HepG2 (cell line): Measurements from ENCODE around the gene HOPX. TPM values are rescaled to one million over a fixed set of nuclear protein-coding genes. Genes with fewer than 3 reads are reported as not detected.

Experiments used
- ATAC-seq: fragments of 200-7000 bp; cut with Tn5 transposase; 3 replicates; pipeline ENCODE4 v1.9.1; 2020; ENCODE audit warnings: mild to moderate bottlenecking, moderate library complexity
- BruUV-seq: library from RNA; stranded (reverse); fragments of 400-500 nt; replicated peaks from 2 replicates; lab custom pipeline; 2021; lab: Mats Ljungman, UMichigan
- CTCF ChIA-PET: fragments of 300-600 bp; formaldehyde crosslinking; extraction: SDS; loops from one replicate; lab custom pipeline; 2021; ENCODE audit warnings: low total read pairs, inconsistent platforms, low intra/inter-chr PET ratio; lab: Yijun Ruan, JAX
- POLR2A ChIA-PET: fragments of 350-600 bp; sonication (Branson Sonifier 250); formaldehyde crosslinking; loops from one replicate; lab custom pipeline; 2020; ENCODE audit warnings: antibody characterized with exemption, inconsistent platforms; lab: Yijun Ruan, JAX
- DNase-seq: peaks from one replicate; pipeline ENCODE4 v3.0.0-alpha.2; 2015; ENCODE audit warnings: low spot score
- FAIRE-seq: peaks from 3 replicates; lab custom pipeline; 2011; peaks lifted over from hg19 to GRCh38; lab: Jason Lieb, UNC
- H2AFZ ChIP-seq: one replicate; pipeline ENCODE4 v1.6.1; 2011; ENCODE audit warnings: low read length, inconsistent platforms
- H3K27ac ChIP-seq: fragments of 300-600 bp; 3 replicates; pipeline ENCODE4 v1.8.0; 2011; ENCODE audit warnings: mixed run types, mild to moderate bottlenecking, mixed read lengths, low read length, inconsistent platforms; ENCODE audit not compliant: insufficient read depth; ENCODE audit errors: extremely low read length
- H3K27me3 ChIP-seq, 2 experiments: fragments of 200-600 bp in 1 of 2; 2 replicates in 1 of 2; 3 replicates in 1 of 2; pipeline versions ENCODE4 v1.6.0 to v1.8.0; 2011; ENCODE audit warnings: low read length in 2 of 2, mild to moderate bottlenecking in 2 of 2, moderate library complexity in 2 of 2, inconsistent platforms in 1 of 2; ENCODE audit not compliant: insufficient read depth in 2 of 2, control insufficient read depth in 1 of 2
- H3K36me3 ChIP-seq, 2 experiments: fragments of 200-600 bp in 1 of 2; replicated peaks in 1 of 2; 2 replicates in 1 of 2; 3 replicates in 1 of 2; pipeline versions ENCODE4 v1.5.1 to v1.8.0; 2011; ENCODE audit warnings: low read length in 2 of 2, inconsistent platforms in 1 of 2; ENCODE audit not compliant: insufficient read depth in 2 of 2, control insufficient read depth in 1 of 2
- H3K4me1 ChIP-seq: 2 replicates; pipeline ENCODE4 v1.5.1; 2012; ENCODE audit warnings: low read length, inconsistent platforms; ENCODE audit not compliant: insufficient read depth
- H3K4me2 ChIP-seq: 2 replicates; pipeline ENCODE4 v1.6.0; 2011; ENCODE audit warnings: low read depth, low read length, inconsistent platforms
- H3K4me3 ChIP-seq, 3 experiments: fragments of 200-600 bp in 1 of 3; sonication (generic), shearing (Covaris generic) in 1 of 3; replicated peaks in 1 of 3; 2 replicates each; pipeline ENCODE4 v1.5.1; 2011 to 2016; ENCODE audit warnings: low read length in 3 of 3, inconsistent platforms in 2 of 3, low read depth in 2 of 3, mild to moderate bottlenecking in 2 of 3, control low read depth in 1 of 3, mixed read lengths in 1 of 3; ENCODE audit not compliant: insufficient read depth in 1 of 3
- H3K79me2 ChIP-seq: one replicate; pipeline ENCODE4 v1.6.1; 2011; ENCODE audit warnings: low read length, inconsistent platforms; ENCODE audit not compliant: insufficient read depth
- H3K9ac ChIP-seq: 2 replicates; pipeline ENCODE4 v1.6.0; 2011; ENCODE audit warnings: mild to moderate bottlenecking, low read depth, low read length, inconsistent platforms; ENCODE audit not compliant: insufficient read depth
- H3K9me3 ChIP-seq: 2 replicates; pipeline ENCODE4 v1.5.1; 2012; ENCODE audit warnings: mild to moderate bottlenecking, low read length
- H4K20me1 ChIP-seq: 2 replicates; pipeline ENCODE4 v1.6.0; 2011; ENCODE audit warnings: inconsistent platforms, mild to moderate bottlenecking, low read length, moderate library complexity; ENCODE audit not compliant: insufficient read depth
- ATF7-NPFF ChIP-seq: sonication (generic); formaldehyde crosslinking; IDR thresholded peaks from 2 replicates; pipeline ENCODE4 v1.8.1; 2023; ENCODE audit warnings: mild to moderate bottlenecking, low read depth, missing genetic modification reagents, moderate library complexity
- ATM ChIP-seq: fragments of 450-650 bp; IDR thresholded peaks from 2 replicates; pipeline ENCODE4 v1.7.1; 2017; ENCODE audit warnings: mild to moderate bottlenecking, borderline replicate concordance
- EED ChIP-seq: sonication (generic); formaldehyde crosslinking; IDR thresholded peaks from 2 replicates; pipeline ENCODE4 v1.5.0; 2020; ENCODE audit warnings: mild to moderate bottlenecking, missing genetic modification reagents
- EHMT2 ChIP-seq: fragments of 200-600 bp; sonication (generic); IDR thresholded peaks from 2 replicates; pipeline ENCODE4 v1.7.0; 2017; ENCODE audit warnings: antibody characterized with exemption, low read depth, low read length, borderline replicate concordance
- RORA ChIP-seq: sonication (generic); formaldehyde crosslinking; IDR thresholded peaks from 2 replicates; pipeline ENCODE4 v1.5.0; 2020; ENCODE audit warnings: mild to moderate bottlenecking, missing genetic modification reagents, moderate library complexity
- SMARCC2 ChIP-seq: fragments of 450-650 bp; IDR thresholded peaks from 2 replicates; pipeline ENCODE4 v1.6.1; 2017; ENCODE audit warnings: antibody characterized with exemption, mild to moderate bottlenecking
- ZNF644 ChIP-seq: IDR thresholded peaks from 2 replicates; pipeline ENCODE4 v1.6.1; 2016; ENCODE audit warnings: low read depth
- WGBS: methylation state at CpG from one replicate; pipeline ENCODE4 v1.1.6; 2017; ENCODE audit warnings: low lambda C conversion rate; 5-methylcytosine and 5-hydroxymethylcytosine counted together
- in situ Hi-C: cut with HindIII; loops from 2 replicates; pipeline ENCODE4 v1.10.0; 2017; ENCODE audit warnings: low pct_unique_long_range_greater_than_20kb; ENCODE audit not compliant: extremely low pct_ligation_motif_present
- intact Hi-C: fragments of 100-400 bp; cut with micrococcal nuclease; formaldehyde crosslinking; loops from one replicate; pipeline ENCODE4 v1.10.0; 2022; ENCODE audit not compliant: unreplicated experiment
- polyA plus RNA-seq, 8 experiments: library from polyadenylated mRNA; depleted of rRNA in 3 of 8; stranded (reverse) in 7 of 8; unstranded in 1 of 8; fragments of >200 nt; fragmentation: Illumina TruSeq in 4 of 8; extraction: Trizol in 4 of 8; gene quantifications; 2 replicates each; pipeline versions ENCODE4 v1.2.1 to v1.2.3, GENCODE V29; 2011 to 2016; ENCODE audit warnings: low read depth in 4 of 8, missing spikeins in 1 of 8, mixed read lengths in 1 of 8; ENCODE audit not compliant: insufficient read depth in 1 of 8
- total RNA-seq, 5 experiments: library from RNA; depleted of rRNA; stranded (reverse); fragments of >200 nt; fragmentation: Illumina TruSeq; extraction: Trizol; gene quantifications; 2 replicates each; pipeline ENCODE4 v1.2.3, GENCODE V29; 2016; ENCODE audit warnings: low read depth in 1 of 5
- TF ChIP-seq, protein P1 (sequence below): sonication (generic); formaldehyde crosslinking; conservative IDR thresholded peaks from 2 replicates; pipeline ENCODE4 v1.4.0; 2020; ENCODE audit warnings: missing genetic modification reagents
- TF ChIP-seq, protein P2 (sequence below): sonication (generic); formaldehyde crosslinking; conservative IDR thresholded peaks from 2 replicates; pipeline ENCODE4 v1.5.0; 2020; ENCODE audit warnings: missing genetic modification reagents
- TF ChIP-seq, protein P3 (sequence below): sonication (generic); formaldehyde crosslinking; conservative IDR thresholded peaks from 2 replicates; pipeline ENCODE4 v1.4.0; 2020; ENCODE audit warnings: missing genetic modification reagents
- TF ChIP-seq, protein P4 (sequence below): sonication (generic); formaldehyde crosslinking; IDR thresholded peaks from 2 replicates; pipeline ENCODE4 v1.4.0; 2020; ENCODE audit warnings: missing genetic modification reagents, borderline replicate concordance

HOPX gene
- total and polyA plus RNA-seq, 2 of the 13 experiments (the other 11 are each of a cell fraction or from before 2014, with no cell fraction given), result not detected

DNA sequence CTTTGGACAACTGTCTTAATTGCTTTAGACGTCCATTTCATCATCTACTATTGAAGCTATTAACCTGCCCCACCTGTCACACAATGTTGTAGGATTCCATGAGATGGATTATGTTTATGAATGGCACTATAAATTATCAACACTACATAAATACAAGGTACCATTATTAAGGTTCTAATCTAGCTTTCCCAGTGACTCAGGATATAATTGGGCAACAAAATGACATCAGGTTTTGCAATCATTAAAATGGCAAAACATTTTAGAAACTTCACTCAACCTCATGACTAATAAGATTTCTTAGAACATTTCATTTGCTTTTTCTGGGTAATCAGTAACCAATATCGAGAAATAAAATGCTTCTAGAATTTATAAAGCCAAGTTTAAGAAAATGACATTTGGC is 9.2 kb downstream of the HOPX start:
- no peak overlapping the region for H2AFZ ChIP-seq
- no peaks in the 10 kb centered on the region for H4K20me1 ChIP-seq
- POLR2A ChIA-PET, result no interaction called here
- no peak for ATAC-seq
- TF ChIP-seq, protein P1, sequence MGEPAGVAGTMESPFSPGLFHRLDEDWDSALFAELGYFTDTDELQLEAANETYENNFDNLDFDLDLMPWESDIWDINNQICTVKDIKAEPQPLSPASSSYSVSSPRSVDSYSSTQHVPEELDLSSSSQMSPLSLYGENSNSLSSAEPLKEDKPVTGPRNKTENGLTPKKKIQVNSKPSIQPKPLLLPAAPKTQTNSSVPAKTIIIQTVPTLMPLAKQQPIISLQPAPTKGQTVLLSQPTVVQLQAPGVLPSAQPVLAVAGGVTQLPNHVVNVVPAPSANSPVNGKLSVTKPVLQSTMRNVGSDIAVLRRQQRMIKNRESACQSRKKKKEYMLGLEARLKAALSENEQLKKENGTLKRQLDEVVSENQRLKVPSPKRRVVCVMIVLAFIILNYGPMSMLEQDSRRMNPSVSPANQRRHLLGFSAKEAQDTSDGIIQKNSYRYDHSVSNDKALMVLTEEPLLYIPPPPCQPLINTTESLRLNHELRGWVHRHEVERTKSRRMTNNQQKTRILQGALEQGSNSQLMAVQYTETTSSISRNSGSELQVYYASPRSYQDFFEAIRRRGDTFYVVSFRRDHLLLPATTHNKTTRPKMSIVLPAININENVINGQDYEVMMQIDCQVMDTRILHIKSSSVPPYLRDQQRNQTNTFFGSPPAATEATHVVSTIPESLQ (CRISPR knock-in tag), result no peak
- TF ChIP-seq, protein P2, sequence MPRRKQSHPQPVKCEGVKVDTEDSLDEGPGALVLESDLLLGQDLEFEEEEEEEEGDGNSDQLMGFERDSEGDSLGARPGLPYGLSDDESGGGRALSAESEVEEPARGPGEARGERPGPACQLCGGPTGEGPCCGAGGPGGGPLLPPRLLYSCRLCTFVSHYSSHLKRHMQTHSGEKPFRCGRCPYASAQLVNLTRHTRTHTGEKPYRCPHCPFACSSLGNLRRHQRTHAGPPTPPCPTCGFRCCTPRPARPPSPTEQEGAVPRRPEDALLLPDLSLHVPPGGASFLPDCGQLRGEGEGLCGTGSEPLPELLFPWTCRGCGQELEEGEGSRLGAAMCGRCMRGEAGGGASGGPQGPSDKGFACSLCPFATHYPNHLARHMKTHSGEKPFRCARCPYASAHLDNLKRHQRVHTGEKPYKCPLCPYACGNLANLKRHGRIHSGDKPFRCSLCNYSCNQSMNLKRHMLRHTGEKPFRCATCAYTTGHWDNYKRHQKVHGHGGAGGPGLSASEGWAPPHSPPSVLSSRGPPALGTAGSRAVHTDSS (CRISPR knock-in tag), result no peak
- TF ChIP-seq ATF7-NPFF (CRISPR knock-in tag) (no peak), ZNF644 (CRISPR knock-in tag) (no peak), RORA (CRISPR knock-in tag) (no peak), EHMT2 (no peak), ATM (no peak), SMARCC2 (no peak), EED (CRISPR knock-in tag) (no peak)
- TF ChIP-seq, protein P3, sequence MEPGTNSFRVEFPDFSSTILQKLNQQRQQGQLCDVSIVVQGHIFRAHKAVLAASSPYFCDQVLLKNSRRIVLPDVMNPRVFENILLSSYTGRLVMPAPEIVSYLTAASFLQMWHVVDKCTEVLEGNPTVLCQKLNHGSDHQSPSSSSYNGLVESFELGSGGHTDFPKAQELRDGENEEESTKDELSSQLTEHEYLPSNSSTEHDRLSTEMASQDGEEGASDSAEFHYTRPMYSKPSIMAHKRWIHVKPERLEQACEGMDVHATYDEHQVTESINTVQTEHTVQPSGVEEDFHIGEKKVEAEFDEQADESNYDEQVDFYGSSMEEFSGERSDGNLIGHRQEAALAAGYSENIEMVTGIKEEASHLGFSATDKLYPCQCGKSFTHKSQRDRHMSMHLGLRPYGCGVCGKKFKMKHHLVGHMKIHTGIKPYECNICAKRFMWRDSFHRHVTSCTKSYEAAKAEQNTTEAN (CRISPR knock-in tag), result no peak
- TF ChIP-seq, protein P4, sequence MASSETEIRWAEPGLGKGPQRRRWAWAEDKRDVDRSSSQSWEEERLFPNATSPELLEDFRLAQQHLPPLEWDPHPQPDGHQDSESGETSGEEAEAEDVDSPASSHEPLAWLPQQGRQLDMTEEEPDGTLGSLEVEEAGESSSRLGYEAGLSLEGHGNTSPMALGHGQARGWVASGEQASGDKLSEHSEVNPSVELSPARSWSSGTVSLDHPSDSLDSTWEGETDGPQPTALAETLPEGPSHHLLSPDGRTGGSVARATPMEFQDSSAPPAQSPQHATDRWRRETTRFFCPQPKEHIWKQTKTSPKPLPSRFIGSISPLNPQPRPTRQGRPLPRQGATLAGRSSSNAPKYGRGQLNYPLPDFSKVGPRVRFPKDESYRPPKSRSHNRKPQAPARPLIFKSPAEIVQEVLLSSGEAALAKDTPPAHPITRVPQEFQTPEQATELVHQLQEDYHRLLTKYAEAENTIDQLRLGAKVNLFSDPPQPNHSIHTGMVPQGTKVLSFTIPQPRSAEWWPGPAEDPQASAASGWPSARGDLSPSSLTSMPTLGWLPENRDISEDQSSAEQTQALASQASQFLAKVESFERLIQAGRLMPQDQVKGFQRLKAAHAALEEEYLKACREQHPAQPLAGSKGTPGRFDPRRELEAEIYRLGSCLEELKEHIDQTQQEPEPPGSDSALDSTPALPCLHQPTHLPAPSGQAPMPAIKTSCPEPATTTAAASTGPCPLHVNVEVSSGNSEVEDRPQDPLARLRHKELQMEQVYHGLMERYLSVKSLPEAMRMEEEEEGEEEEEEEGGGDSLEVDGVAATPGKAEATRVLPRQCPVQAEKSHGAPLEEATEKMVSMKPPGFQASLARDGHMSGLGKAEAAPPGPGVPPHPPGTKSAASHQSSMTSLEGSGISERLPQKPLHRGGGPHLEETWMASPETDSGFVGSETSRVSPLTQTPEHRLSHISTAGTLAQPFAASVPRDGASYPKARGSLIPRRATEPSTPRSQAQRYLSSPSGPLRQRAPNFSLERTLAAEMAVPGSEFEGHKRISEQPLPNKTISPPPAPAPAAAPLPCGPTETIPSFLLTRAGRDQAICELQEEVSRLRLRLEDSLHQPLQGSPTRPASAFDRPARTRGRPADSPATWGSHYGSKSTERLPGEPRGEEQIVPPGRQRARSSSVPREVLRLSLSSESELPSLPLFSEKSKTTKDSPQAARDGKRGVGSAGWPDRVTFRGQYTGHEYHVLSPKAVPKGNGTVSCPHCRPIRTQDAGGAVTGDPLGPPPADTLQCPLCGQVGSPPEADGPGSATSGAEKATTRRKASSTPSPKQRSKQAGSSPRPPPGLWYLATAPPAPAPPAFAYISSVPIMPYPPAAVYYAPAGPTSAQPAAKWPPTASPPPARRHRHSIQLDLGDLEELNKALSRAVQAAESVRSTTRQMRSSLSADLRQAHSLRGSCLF (CRISPR knock-in tag), result no peak
- TF ChIP-seq, all 625 proteins: peak for 0
- no peaks in the 10 kb centered on the region for H3K4me1 ChIP-seq
- in situ Hi-C loops, result no loop called here
- H3K9me3 ChIP-seq, result peaks cover 8% of the 10 kb centered on the region
- no peak overlapping the region for H3K4me2 ChIP-seq
- intact Hi-C loops, result no loop called here
- WGBS, result 0% methylated on average over 2 of the region's 2 CpGs
- no peak for FAIRE-seq
- no peaks in the 10 kb centered on the region for H3K36me3 ChIP-seq
- H3K9ac ChIP-seq, result no peak overlapping the region
- no peak overlapping the region for H3K4me3 ChIP-seq
- H3K27me3 ChIP-seq, result peaks cover 0 to 7% of the 10 kb centered on the region in 2 experiments; a peak in 3 of 5 replicates
- BruUV-seq, result no TSS peak
- DNase-seq, result no peak
- CTCF ChIA-PET, result no interaction called here
- no peaks in the 10 kb centered on the region for H3K79me2 ChIP-seq
- no peak overlapping the region for H3K27ac ChIP-seq
